Pancreas (tissue), 10 donors: ENCODE measurements around the gene TOP3B. TPM values are rescaled to one million over a fixed set of nuclear protein-coding genes. Genes with fewer than 3 reads are reported as not detected.
A peak's percentile ranks its signal among the peaks of the same experiment; 100 is the strongest.
"Not testable (repeated sequence)": the region's sequence is repeated elsewhere in the genome, so short reads cannot be mapped to it uniquely, and the experiment has no call there.

Experiments used
- ATAC-seq, 4 donors: fragments of 200-7000 bp; cut with Tn5 transposase; one replicate each; pipeline versions ENCODE4 v1.8.0 to v1.9.1; 2020; ENCODE audit warnings: mild to moderate bottlenecking in 4 of 4, moderate library complexity in 4 of 4
- DNase-seq, 6 donors: peaks; one replicate each; pipeline ENCODE4 v3.0.0-alpha.2; 2020
- FAIRE-seq: peaks from 2 replicates; lab custom pipeline; 2012; peaks lifted over from hg19 to GRCh38; lab: Jason Lieb, UNC
- H3K27ac ChIP-seq, 4 donors: fragments of 200-600 bp; sonication (generic); 1 replicate in 3 of 4; 2 replicates in 1 of 4; pipeline versions ENCODE4 v1.5.0 to v1.8.0; 2020
- H3K27me3 ChIP-seq, 4 donors: fragments of 200-600 bp; one replicate each; pipeline ENCODE4 v1.8.0; 2021
- H3K36me3 ChIP-seq, 3 donors: fragments of 200-600 bp; sonication (generic) in 1 of 3; one replicate each; pipeline versions ENCODE4 v1.5.0 to v1.8.0; 2020 to 2021
- H3K4me1 ChIP-seq, 3 donors: fragments of 200-600 bp; one replicate each; pipeline ENCODE4 v1.8.0; 2021
- H3K4me3 ChIP-seq, 4 donors: fragments of 200-600 bp; sonication (generic) in 2 of 4; one replicate each; pipeline versions ENCODE4 v1.5.0 to v1.8.0; 2020 to 2021
- H3K9me3 ChIP-seq, 4 donors: fragments of 200-600 bp; one replicate each; pipeline ENCODE4 v1.8.0; 2021
- CTCF ChIP-seq, 4 donors: fragments of 200-600 bp; sonication (generic) in 3 of 4; IDR thresholded peaks; one replicate each; pipeline versions ENCODE4 v1.5.0 to v1.8.0; 2021; ENCODE audit warnings: antibody characterized with exemption in 4 of 4
- WGBS, 2 donors: extraction: QIAGEN DNeasy Blood & Tissue Kit; methylation state at CpG; one replicate each; pipeline ENCODE4 v1.1.7; 2013; 5-methylcytosine and 5-hydroxymethylcytosine counted together
- intact Hi-C, 3 donors: fragments of 100-400 bp; cut with DNase I; formaldehyde crosslinking; loops; one replicate each; pipeline versions ENCODE4 v1.11.1 to v1.14.2; 2022
- polyA plus RNA-seq, 2 donors: library from polyadenylated mRNA; stranded (reverse); fragments of 200-250 nt; gene quantifications; one replicate each; pipeline ENCODE4 v1.2.3, GENCODE V29; 2013
- total RNA-seq, 6 donors: library from RNA; stranded (reverse); fragmentation: NEBNext Ultra II Directional in 4 of 6; extraction: Animal tissue kit (Norgen Biotek cat#: 25700) in 4 of 6; gene quantifications; one replicate each; pipeline versions ENCODE4 v1.2.1 to v1.2.4, GENCODE V29; 2021 to 2023
- donor health status: healthy with polysubstance abuse.
- donor health status: DM: no; HTN: no; CAD: no; lungs with moderate emphysema.
- donor health status: DM: no; HTN: no; CAD: no.
- donor health status: control.
- donor health status: control.
- donor health status: Bipolar disorder and iron deficiency.
- donor health status: DM: yes; HTN: yes; CAD: no.
- donor health status: DM: no; HTN: no; CAD: no.
- donor health status: DM: no; HTN: no; CAD: no.
- donor health status: DM: yes; HTN: yes; CAD: no.

Gene TOP3B
- total and polyA plus RNA-seq, 8 donors: 6.7 to 20.5 (median 11.3) TPM

DNA sequence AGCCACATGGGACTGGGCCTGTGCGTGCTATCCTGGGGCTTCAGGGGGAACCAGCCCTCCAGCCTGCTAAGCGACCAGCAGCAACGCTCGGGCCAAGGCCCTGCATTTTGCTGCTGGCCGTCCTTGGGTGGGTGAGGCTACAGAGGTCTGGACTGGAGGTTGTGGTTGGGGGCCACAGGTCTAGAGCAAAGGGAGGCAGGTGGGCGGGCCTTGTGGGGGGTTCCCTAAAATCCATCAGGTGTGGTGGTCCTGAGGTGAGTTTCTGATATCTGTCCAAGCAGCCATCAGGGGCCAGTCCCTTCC, 64.7 kb downstream of the TOP3B start:
- Histone ChIP-seq H3K27me3 (no peaks in the 10 kb centered on the region), H3K27ac (peak overlapping the region in 3 of 4 donors; percentile 22 to 66 (median 58)), H3K4me3 (no peak overlapping the region), H3K9me3 (no peaks in the 10 kb centered on the region), H3K36me3 (no peaks in the 10 kb centered on the region), H3K4me1 (peaks cover 19 to 32% (median 27%) of the 10 kb centered on the region in 3 donors)
- peak in 1 of 6 donors; percentile 55 for DNase-seq
- FAIRE-seq: no peak
- no peak for TF ChIP-seq CTCF (IDR thresholded peaks at IDR 0.05)
- intact Hi-C loops: no loop called here
- no peak for ATAC-seq
- WGBS, 2 donors: 96 to 98% methylated on average over 6 of the region's 6 CpGs

DNA sequence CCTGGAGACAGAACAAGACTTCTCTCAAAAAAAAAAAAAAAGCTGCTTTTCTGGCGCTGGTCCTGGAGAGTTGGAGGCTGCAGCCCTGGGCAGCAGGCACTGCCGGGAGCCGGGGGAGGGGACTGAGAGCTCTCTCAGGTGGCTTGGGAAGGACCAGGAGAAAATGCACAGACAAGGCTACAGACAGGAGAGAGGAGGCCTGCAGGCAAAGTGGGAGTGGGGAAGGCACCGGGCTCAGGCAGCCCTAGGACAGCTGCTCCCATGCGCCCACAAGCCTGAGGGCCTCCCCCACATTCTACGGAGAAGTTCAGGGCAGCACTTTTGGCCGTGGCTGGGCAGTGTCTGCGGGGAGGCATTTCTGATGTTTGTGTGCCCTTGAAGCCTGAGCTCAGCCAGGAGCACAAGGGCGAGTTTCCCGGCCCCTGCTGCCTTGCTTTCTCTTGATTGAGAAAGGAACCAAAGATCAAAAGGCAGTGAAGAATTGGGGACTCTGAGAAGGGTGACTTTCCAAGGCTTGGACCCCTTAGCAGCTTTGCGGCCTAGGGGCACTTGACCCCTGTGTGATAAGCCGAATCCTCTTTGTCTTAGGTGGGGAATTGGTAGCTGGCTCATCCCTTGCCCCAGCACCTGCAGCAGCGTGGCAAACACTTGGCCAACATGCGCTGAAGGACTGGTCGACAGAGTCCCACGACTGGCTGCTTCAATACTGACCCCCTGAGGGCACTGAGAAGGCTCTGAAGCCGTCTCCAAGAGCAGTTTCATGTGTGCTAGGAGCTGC, 65.2 kb downstream of the TOP3B start:
- FAIRE-seq (no peak), ATAC-seq (peak; percentile 78 to 87 (median 84)), DNase-seq (peak; percentile 73 to 90 (median 78))
- Histone ChIP-seq H3K9me3 (no peaks in the 10 kb centered on the region), H3K27ac (peak overlapping the region in 3 of 4 donors; percentile 22 to 66 (median 58)), H3K36me3 (no peaks in the 10 kb centered on the region), H3K27me3 (no peaks in the 10 kb centered on the region), H3K4me3 (no peak overlapping the region), H3K4me1 (peaks cover 19 to 32% (median 27%) of the 10 kb centered on the region in 3 donors)
- intact Hi-C loops: no loop called here
- TF ChIP-seq CTCF (IDR thresholded peaks at IDR 0.05): no peak
- WGBS, 2 donors: 27 to 28% methylated on average over 17 of the region's 17 CpGs

GRCh38 chr22:21916309-21916918, 66.2 kb downstream of the TOP3B start:
- intact Hi-C loops: no loop called here
- peaks cover 15 to 22% (median 17%) of the 10 kb centered on the region in 3 donors for H3K4me1 ChIP-seq
- H3K9me3 ChIP-seq: no peaks in the 10 kb centered on the region
- DNase-seq: no peak
- no peak for ATAC-seq
- no peak overlapping the region for H3K27ac ChIP-seq
- FAIRE-seq: no peak
- WGBS, 2 donors: 90 to 91% methylated on average over 4 of the region's 4 CpGs
- H3K4me3 ChIP-seq: no peak overlapping the region
- no peak for TF ChIP-seq CTCF (IDR thresholded peaks at IDR 0.05)
- H3K36me3 ChIP-seq: no peaks in the 10 kb centered on the region
- no peaks in the 10 kb centered on the region for H3K27me3 ChIP-seq

DNA sequence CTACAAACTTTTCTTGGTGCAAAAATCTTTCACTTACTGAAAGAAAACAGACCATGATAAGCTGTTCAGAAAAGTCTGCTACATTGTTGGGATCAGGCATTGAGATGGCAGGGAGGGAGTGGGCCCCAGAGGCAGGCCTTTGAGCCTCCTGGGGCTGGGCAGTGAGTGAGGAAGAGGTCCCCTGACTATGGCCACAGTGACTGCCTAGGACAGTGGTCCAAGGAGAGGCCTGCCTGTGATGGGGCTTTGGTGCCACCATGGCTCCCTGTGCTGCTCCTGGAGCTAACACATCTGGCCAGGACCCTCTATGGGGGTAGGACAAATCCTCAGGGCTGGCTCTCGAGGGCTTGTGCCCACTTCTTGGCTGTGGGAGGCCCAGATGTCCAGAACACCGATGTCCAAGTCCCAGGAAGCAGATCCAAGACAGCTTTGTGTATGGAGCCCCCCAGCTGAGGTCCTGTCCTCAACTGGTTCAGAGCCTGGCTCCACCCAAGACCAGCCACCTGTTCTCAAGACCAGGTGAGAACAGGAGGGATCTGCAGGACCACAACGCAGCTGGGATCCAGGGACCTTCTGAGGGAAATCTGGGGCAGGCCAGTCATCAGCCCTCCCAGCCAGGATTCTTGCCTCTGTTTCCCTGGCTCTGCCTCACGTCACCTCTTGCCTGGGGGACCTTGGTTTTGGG, 66.8 kb downstream of the TOP3B start:
- intact Hi-C loops: no loop called here

GRCh38 chr22:21914033-21914642, 68.4 kb downstream of the TOP3B start:
- intact Hi-C loops, DNase-seq, H3K27me3 ChIP-seq, FAIRE-seq, H3K36me3 ChIP-seq, H3K4me3 ChIP-seq, H3K27ac ChIP-seq, H3K9me3 ChIP-seq, ATAC-seq: not testable (repeated sequence)
- H3K4me1 ChIP-seq: peaks cover 7 to 14% (median 9%) of the 10 kb centered on the region in 3 donors
- WGBS, 2 donors: 88 to 92% methylated on average over 8 of the region's 8 CpGs

More for the DNA sequence above, 66.8 kb downstream of the TOP3B start:
- Histone ChIP-seq H3K27ac (no peak overlapping the region), H3K4me3 (no peak overlapping the region), H3K27me3 (no peaks in the 10 kb centered on the region), H3K4me1 (peaks cover 9 to 16% (median 11%) of the 10 kb centered on the region in 3 donors), H3K36me3 (no peaks in the 10 kb centered on the region), H3K9me3 (no peaks in the 10 kb centered on the region)
- 91 to 94% methylated on average over 4 of the region's 4 CpGs for WGBS, 2 donors
- no peak for TF ChIP-seq CTCF (IDR thresholded peaks at IDR 0.05)
- DNase-seq (no peak), ATAC-seq (no peak), FAIRE-seq (no peak)

GRCh38 chr22:21910367-21910766, 72.2 kb downstream of the TOP3B start:
- intact Hi-C loops, H3K27ac ChIP-seq, H3K36me3 ChIP-seq, H3K9me3 ChIP-seq, H3K27me3 ChIP-seq, DNase-seq, H3K4me3 ChIP-seq, FAIRE-seq, ATAC-seq, H3K4me1 ChIP-seq: not testable (repeated sequence)
- WGBS, 2 donors: 90 to 93% methylated on average over 4 of the region's 4 CpGs
